IMR-90 (cell line): ENCODE measurements around the gene ANO9. TPM values are rescaled to one million over a fixed set of nuclear protein-coding genes. Genes with fewer than 3 reads are reported as not detected.
"Not testable (repeated sequence)": the region's sequence is repeated elsewhere in the genome, so short reads cannot be mapped to it uniquely, and the experiment has no call there.

ENCODE experiments used
- ATAC-seq: fragments of 200-7000 bp; cut with Tn5 transposase; 2 replicates; pipeline ENCODE4 v1.9.1; 2020; ENCODE audit warnings: low read depth, mild to moderate bottlenecking, moderate library complexity
- BruUV-seq: library from RNA; stranded (reverse); fragments of 400-500 nt; replicated peaks from 2 replicates; lab custom pipeline; 2021; lab: Mats Ljungman, UMichigan
- CTCF ChIA-PET: fragments of 300-600 bp; formaldehyde crosslinking; extraction: SDS; loops from one replicate; lab custom pipeline; 2021; ENCODE audit warnings: antibody characterized with exemption; lab: Yijun Ruan, JAX
- POLR2A ChIA-PET: fragments of 300-600 bp; sonication (Branson Sonifier 250); formaldehyde crosslinking; loops from one replicate; lab custom pipeline; 2022; ENCODE audit warnings: antibody characterized with exemption; ENCODE audit not compliant: unreplicated experiment; lab: Charles Lee
- DNase-seq: peaks from one replicate; pipeline ENCODE4 v3.0.0; 2013
- H2AFZ ChIP-seq: replicated peaks from 2 replicates; pipeline ENCODE3; 2013; ENCODE audit warnings: low read length, mild to moderate bottlenecking; ENCODE audit not compliant: poor library complexity
- H2AK5ac ChIP-seq: 2 replicates; pipeline ENCODE4 v1.6.1; 2013; ENCODE audit warnings: low read depth, low read length, inconsistent platforms
- H2AK9ac ChIP-seq: replicated peaks from 2 replicates; pipeline ENCODE3; 2013; ENCODE audit warnings: mild to moderate bottlenecking, low read depth, low read length, moderate library complexity; ENCODE audit not compliant: poor library complexity
- H2BK120ac ChIP-seq: 2 replicates; pipeline ENCODE4 v1.6.1; 2013; ENCODE audit warnings: low read depth, low read length, inconsistent platforms
- H2BK15ac ChIP-seq: 3 replicates; pipeline ENCODE4 v1.6.1; 2013; ENCODE audit warnings: low read depth, low read length, inconsistent platforms
- H2BK20ac ChIP-seq: 2 replicates; pipeline ENCODE4 v1.6.1; 2013; ENCODE audit warnings: low read depth, mild to moderate bottlenecking, inconsistent platforms, low read length, moderate library complexity
- H2BK5ac ChIP-seq: 2 replicates; pipeline ENCODE4 v1.6.1; 2013; ENCODE audit warnings: mild to moderate bottlenecking, low read depth, low read length, inconsistent platforms; ENCODE audit not compliant: poor library complexity, severe bottlenecking
- H3K14ac ChIP-seq: replicated peaks from 2 replicates; pipeline ENCODE4 v1.6.1; 2013; ENCODE audit warnings: low read depth, low read length, inconsistent platforms
- H3K18ac ChIP-seq: 2 replicates; pipeline ENCODE4 v1.6.1; 2013; ENCODE audit warnings: low read depth, low read length, control low read depth
- H3K23ac ChIP-seq: 2 replicates; pipeline ENCODE4 v1.6.1; 2013; ENCODE audit warnings: low read depth, low read length, inconsistent platforms
- H3K27ac ChIP-seq: 2 replicates; pipeline ENCODE4 v1.5.1; 2013; ENCODE audit warnings: mild to moderate bottlenecking, control low read depth, low read length; ENCODE audit not compliant: insufficient read depth
- H3K27me3 ChIP-seq: 2 replicates; pipeline ENCODE4 v1.6.1; 2013; ENCODE audit warnings: low read length; ENCODE audit not compliant: control insufficient read depth, insufficient read depth
- H3K36me3 ChIP-seq: 2 replicates; pipeline ENCODE4 v1.6.1; 2013; ENCODE audit warnings: low read length, mixed read lengths; ENCODE audit not compliant: control insufficient read depth, insufficient read depth
- H3K4ac ChIP-seq: 2 replicates; pipeline ENCODE4 v1.6.1; 2013; ENCODE audit warnings: low read depth, low read length, inconsistent platforms
- H3K4me1 ChIP-seq: 2 replicates; pipeline ENCODE4 v1.6.1; 2013; ENCODE audit warnings: low read length, mixed read lengths; ENCODE audit not compliant: control insufficient read depth, insufficient read depth
- H3K4me2 ChIP-seq: 2 replicates; pipeline ENCODE4 v1.6.1; 2013; ENCODE audit warnings: low read depth, mild to moderate bottlenecking, control low read depth, low read length, moderate library complexity
- H3K4me3 ChIP-seq: 2 replicates; pipeline ENCODE4 v1.5.1; 2013; ENCODE audit warnings: low read depth, mild to moderate bottlenecking, control low read depth, low read length, moderate library complexity; ENCODE audit not compliant: insufficient read depth
- H3K56ac ChIP-seq: 2 replicates; pipeline ENCODE4 v1.6.1; 2013; ENCODE audit warnings: low read length, inconsistent platforms; ENCODE audit not compliant: insufficient read depth; ENCODE audit errors: extremely low read depth
- H3K79me1 ChIP-seq, 2 experiments: 2 replicates each; pipeline ENCODE4 v1.6.1; 2013; ENCODE audit warnings: low read length in 2 of 2, inconsistent platforms in 1 of 2, low read depth in 1 of 2
- H3K9ac ChIP-seq: 2 replicates; pipeline ENCODE4 v1.6.1; 2013; ENCODE audit warnings: low read depth, low read length, control low read depth
- H3K9me1 ChIP-seq: 2 replicates; pipeline ENCODE4 v1.6.1; 2013; ENCODE audit warnings: low read length, inconsistent platforms; ENCODE audit not compliant: insufficient read depth
- H3K9me3 ChIP-seq: 2 replicates; pipeline ENCODE4 v1.6.1; 2013; ENCODE audit warnings: low read length; ENCODE audit not compliant: control insufficient read depth, insufficient read depth
- H4K20me1 ChIP-seq: 2 replicates; pipeline ENCODE4 v1.6.1; 2013; ENCODE audit warnings: low read length, inconsistent platforms; ENCODE audit not compliant: insufficient read depth
- H4K5ac ChIP-seq: 2 replicates; pipeline ENCODE4 v1.6.1; 2013; ENCODE audit warnings: mild to moderate bottlenecking, low read depth, low read length, control low read depth
- H4K8ac ChIP-seq, 2 experiments: 2 replicates each; pipeline ENCODE4 v1.6.1; 2013; ENCODE audit warnings: low read depth in 2 of 2, low read length in 2 of 2, control low read depth in 1 of 2, inconsistent platforms in 1 of 2
- H4K91ac ChIP-seq: 2 replicates; pipeline ENCODE4 v1.6.1; 2013; ENCODE audit warnings: low read depth, low read length, inconsistent platforms; ENCODE audit not compliant: insufficient read depth
- WGBS, 2 experiments: methylation state at CpG; one replicate each; pipeline versions ENCODE4 v1.1.5 to v1.1.7; 2013; ENCODE audit warnings: missing lambda C conversion rate in 2 of 2; ENCODE audit not compliant: insufficient read length in 1 of 2; ENCODE audit errors: extremely low coverage in 2 of 2; 5-methylcytosine and 5-hydroxymethylcytosine counted together
- dilution Hi-C: fragments of 300-500 bp; cut with HindIII; formaldehyde crosslinking; loops from one replicate; pipeline ENCODE4 v1.14.3; 2018; ENCODE audit warnings: low sequenced_read_pairs; ENCODE audit not compliant: unreplicated experiment
- in situ Hi-C: fragments of 300-500 bp; cut with MboI; formaldehyde crosslinking; loops from 3 replicates; pipeline ENCODE4 v1.14.3; 2019; ENCODE audit warnings: low sequenced_read_pairs, inconsistent platforms, mixed read lengths
- intact Hi-C: fragments of 100-400 bp; cut with micrococcal nuclease; formaldehyde crosslinking; loops from 2 replicates; pipeline ENCODE4 v1.10.0; 2022
- polyA plus RNA-seq, 3 experiments: library from polyadenylated mRNA; depleted of rRNA; stranded (reverse); fragments of >200 nt; gene quantifications; 2 replicates each; pipeline ENCODE4 v1.2.3, GENCODE V29; 2012; ENCODE audit warnings: low replicate concordance in 1 of 3
- total RNA-seq: library from RNA; depleted of rRNA; stranded (reverse); fragments of >200 nt; gene quantifications from 2 replicates; pipeline ENCODE4 v1.2.3, GENCODE V29; 2012

Gene ANO9
- total and polyA plus RNA-seq, 2 of the 4 experiments (the other 2 are of a cell fraction), result not detected

DNA sequence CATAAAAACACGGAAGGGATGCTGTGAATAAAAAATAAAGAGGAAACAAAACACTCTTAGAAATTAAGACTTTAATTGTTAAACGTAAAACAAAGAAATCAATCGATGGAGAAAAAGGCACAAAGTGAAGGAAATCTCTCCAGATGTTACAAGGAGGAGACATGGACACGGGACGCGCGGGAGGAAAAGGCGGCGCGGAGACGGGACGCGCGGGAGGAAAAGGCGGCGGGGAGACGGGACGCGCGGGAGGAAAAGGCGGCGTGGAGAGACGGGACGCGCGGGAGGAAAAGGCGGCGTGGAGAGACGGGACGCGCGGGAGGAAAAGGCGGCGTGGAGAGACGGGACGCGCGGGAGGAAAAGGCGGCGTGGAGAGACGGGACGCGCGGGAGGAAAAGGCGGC is 17.0 kb downstream of the ANO9 start:
- H3K14ac ChIP-seq, H4K5ac ChIP-seq, H3K9ac ChIP-seq, H2BK120ac ChIP-seq, H2BK15ac ChIP-seq, H2BK5ac ChIP-seq, H3K56ac ChIP-seq, H2AK9ac ChIP-seq, H4K20me1 ChIP-seq, BruUV-seq, H3K79me1 ChIP-seq, H3K23ac ChIP-seq, H3K4me2 ChIP-seq, CTCF ChIA-PET, ATAC-seq, H4K8ac ChIP-seq, POLR2A ChIA-PET, H3K9me1 ChIP-seq, H3K4ac ChIP-seq, H2BK20ac ChIP-seq, intact Hi-C loops, H3K9me3 ChIP-seq, H3K36me3 ChIP-seq, H2AFZ ChIP-seq, H3K4me1 ChIP-seq, H3K4me3 ChIP-seq, H3K18ac ChIP-seq, dilution Hi-C loops, in situ Hi-C loops, H3K27ac ChIP-seq, H2AK5ac ChIP-seq, DNase-seq, H4K91ac ChIP-seq: not testable (repeated sequence)
- H3K27me3 ChIP-seq, result peaks cover 26% of the 10 kb centered on the region
- no CpG with 5 or more reads among the region's 45 CpGs for WGBS, 2 experiments
